HG03460 (cell line): ENCODE measurements around the gene SPEG.
A peak's percentile ranks its signal among the peaks of the same experiment; 100 is the strongest.

Experiments
- ATAC-seq: cut with Tn5 transposase; IDR thresholded peaks from one replicate; pipeline ENCODE4 v1.9.1; 2021; ENCODE audit not compliant: unreplicated experiment

SPEG gene

DNA sequence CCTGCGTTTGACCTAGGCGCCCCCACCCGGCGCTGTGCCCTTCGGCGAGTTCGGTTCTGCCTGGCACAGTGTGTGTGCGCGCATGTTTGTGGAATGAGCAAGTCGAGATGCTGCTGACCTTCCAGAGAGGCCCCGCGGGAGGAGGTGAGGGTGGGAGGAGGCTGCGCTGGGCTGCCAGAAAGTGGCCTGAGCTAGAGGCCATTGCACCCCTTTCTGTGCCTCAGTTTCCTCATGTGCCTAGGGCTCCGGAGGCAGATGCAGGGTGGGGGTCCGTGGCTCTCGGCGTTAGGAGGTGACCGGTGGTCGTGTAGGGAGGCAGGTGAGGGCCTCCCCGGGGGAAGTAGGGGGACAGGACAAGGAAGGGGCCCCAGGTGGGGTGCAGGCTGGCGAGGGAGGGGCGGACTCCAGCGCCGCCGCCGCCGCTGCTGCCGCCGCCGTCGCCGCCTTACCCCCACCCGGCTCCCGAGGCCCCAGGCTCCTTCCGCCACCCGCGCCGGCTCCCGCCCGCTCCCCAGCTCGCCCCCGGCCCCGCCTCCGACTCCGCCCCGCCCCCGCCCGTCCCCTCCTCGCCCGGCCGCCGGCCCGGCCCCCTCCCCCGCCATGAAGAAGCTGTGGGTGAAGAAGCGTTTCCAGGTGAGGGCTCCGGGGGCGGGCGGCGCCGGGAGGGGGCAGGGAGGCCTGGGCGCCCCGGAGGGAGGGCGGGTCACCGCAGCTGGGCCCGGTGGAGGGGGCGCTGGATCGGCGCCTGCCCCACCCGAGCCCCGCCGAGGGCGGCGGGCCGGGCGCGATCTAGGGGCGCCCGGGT lies 7.0 kb downstream of the SPEG start:
- no peak for ATAC-seq

- no peak for ATAC-seq
Observed at GRCh38 chr2:219442256-219443015, 7.8 kb downstream of the SPEG start.

DNA sequence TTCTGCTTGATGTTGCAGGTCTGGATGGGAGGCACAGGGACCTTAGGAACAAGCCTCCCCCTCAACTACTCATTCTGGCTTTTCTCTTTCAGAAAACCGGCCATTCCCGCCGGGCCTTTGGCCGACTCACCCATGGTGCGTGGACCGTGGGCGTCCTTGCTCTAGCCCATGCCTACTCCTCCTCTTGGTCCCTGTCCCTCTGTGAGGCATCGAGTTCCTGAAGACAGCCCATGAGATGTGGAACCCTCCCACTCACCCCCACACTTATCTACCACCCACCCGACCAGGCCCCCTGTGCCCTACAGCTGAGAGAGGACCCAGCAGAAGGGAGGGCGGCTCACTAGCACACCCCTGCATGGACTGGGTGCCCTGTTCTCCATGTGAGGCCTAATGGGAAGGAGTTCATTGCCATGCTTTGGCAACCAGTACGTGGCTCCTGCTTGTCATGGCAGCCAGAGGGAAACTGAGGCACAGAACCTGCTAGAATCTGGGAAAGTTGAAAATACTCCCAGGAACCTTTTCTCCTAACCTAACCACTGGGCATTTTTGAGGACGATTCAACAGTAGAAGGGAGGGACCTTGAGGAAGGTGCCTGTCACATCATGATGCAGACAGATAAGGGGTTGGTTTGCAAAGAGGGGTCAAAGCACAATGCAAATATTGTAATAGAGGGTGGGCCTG lies 8.5 kb downstream of the SPEG start:
- ATAC-seq: no peak

- no peak for ATAC-seq
Observed at GRCh38 chr2:219443697-219444023, 9.0 kb downstream of the SPEG start.

- ATAC-seq: no peak
Observed at GRCh38 chr2:219444566-219445091, 10.0 kb downstream of the SPEG start.

- no peak for ATAC-seq
Observed at GRCh38 chr2:219445220-219445640, 10.6 kb downstream of the SPEG start.

GRCh38 chr2:219446101-219446504 lies 11.5 kb downstream of the SPEG start:
- no peak for ATAC-seq

- ATAC-seq: no peak
Observed at GRCh38 chr2:219446689-219447088, 12.0 kb downstream of the SPEG start.

GRCh38 chr2:219447242-219448098 lies 12.8 kb downstream of the SPEG start:
- ATAC-seq: no peak

DNA sequence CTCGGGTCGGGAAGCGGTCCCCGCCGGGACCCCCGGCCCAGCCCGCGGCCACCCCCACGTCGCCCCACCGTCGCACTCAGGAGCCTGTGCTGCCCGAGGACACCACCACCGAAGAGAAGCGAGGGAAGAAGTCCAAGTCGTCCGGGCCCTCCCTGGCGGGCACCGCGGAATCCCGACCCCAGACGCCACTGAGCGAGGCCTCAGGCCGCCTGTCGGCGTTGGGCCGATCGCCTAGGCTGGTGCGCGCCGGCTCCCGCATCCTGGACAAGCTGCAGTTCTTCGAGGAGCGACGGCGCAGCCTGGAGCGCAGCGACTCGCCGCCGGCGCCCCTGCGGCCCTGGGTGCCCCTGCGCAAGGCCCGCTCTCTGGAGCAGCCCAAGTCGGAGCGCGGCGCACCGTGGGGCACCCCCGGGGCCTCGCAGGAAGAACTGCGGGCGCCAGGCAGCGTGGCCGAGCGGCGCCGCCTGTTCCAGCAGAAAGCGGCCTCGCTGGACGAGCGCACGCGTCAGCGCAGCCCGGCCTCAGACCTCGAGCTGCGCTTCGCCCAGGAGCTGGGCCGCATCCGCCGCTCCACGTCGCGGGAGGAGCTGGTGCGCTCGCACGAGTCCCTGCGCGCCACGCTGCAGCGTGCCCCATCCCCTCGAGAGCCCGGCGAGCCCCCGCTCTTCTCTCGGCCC lies 13.6 kb downstream of the SPEG start:
- no peak for ATAC-seq

DNA sequence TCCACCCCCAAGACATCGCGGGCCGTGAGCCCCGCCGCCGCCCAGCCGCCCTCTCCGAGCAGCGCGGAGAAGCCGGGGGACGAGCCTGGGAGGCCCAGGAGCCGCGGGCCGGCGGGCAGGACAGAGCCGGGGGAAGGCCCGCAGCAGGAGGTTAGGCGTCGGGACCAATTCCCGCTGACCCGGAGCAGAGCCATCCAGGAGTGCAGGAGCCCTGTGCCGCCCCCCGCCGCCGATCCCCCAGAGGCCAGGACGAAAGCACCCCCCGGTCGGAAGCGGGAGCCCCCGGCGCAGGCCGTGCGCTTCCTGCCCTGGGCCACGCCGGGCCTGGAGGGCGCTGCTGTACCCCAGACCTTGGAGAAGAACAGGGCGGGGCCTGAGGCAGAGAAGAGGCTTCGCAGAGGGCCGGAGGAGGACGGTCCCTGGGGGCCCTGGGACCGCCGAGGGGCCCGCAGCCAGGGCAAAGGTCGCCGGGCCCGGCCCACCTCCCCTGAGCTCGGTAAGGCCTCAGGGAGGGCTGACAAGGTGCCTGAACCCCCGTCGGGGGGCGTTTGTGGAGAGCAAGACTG lies 14.2 kb downstream of the SPEG start:
- ATAC-seq: no peak

- no peak for ATAC-seq
Observed at GRCh38 chr2:219449609-219450008, 15.0 kb downstream of the SPEG start.

- ATAC-seq: no peak
Observed at GRCh38 chr2:219451661-219452360, 17.2 kb downstream of the SPEG start.

DNA sequence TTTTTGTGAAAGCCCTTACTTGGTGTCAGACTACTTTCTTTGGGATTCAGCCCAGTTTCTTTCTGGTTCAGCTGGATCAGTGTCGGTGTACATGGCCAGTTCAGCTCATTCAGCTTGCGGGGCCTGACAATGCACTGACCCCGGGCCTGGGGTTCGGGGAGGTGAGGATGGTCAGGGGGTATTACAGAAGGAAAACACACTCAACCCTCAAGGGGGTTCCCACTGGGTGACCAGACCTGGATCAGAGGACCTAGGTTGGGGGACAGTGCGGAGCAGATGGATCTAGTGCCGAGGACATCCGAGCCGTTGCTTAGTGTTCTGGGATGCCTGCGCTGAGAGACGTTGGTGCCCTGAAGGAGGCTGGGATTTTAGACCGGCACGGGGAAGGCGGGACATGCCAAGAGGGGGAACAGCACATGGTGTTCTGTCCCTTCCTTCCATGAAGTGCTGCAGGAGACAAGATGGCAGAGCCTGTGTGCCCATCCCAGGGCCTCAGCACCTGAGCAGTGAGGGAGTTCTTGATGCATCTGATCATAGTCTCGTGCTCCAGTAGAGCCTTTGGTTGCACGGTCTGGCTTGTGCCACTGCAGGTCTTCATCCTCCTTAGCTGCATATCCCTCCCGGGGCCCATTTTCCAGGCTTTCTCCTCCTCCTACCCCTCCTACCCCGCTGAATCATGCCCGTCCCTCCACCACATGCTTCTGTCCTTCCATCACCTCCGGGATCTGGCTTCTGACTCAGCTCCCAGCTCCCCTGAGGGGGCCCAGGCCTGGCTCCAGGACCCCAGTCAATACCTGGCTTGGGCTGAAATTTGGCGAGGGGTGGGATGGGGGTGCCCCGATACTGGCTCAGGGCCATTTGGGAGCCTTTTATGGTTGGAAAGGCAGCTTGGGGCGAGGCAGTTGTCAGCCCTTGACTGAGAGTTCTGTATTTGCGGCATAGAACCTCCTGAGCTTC lies 18.0 kb downstream of the SPEG start:
- no peak for ATAC-seq

- ATAC-seq: no peak
Observed at GRCh38 chr2:219453671-219454590, 19.3 kb downstream of the SPEG start.

DNA sequence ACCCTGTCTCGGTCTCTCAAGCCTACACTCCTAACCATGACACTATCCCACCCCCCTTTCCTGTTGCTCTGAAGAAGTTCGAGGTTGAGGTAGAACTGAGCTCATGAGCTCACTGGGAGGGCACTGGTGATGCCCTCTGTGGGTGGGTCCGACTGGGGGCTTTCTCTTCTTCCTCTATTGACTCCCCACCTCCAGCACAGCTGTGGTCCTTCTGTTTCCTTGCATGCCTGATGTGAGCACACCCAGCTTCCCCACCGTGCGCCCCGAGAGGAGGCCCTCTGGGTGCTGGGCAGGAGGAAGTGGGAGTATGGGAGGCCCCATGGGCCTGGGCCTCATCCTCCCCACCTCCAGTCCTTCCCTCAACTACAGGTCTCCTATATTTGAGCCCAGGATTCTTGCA lies 20.9 kb downstream of the SPEG start:
- ATAC-seq: no peak

DNA sequence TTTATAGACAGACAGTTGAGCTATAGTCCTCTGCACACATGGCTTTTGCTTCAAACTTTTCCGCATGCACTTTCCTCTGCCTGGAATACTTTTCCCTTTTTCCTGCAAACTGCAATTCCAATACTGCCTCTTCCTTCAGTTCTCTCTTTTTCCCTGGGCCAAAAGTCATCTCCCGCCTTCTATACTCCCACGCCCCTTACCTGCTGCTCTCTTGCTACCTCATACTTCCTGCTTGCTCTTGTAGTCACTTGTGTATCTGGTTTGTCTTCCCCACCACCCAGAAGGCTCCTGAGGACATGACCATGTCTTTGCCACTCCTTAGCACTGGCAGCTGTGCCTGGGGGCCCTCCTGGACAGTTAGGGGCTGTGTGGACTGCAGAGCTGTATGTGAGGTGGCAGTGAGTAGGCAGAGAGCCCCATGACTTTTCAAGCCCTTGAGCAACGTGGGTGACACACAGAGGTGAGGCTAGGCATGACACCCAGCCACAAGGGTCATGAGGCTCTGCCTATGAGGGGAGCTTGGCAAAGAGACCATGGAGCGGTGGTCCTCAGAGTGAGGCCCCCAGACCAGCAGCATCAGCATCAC lies 23.2 kb downstream of the SPEG start:
- ATAC-seq: peak; percentile 45
